GM21390 (cell line): ENCODE results near the gene TBXAS1.
"Not testable (repeated sequence)": the region's sequence is repeated elsewhere in the genome, so short reads cannot be mapped to it uniquely, and the experiment has no call there.

ENCODE experiments used
- ATAC-seq: cut with Tn5 transposase; IDR thresholded peaks from one replicate; pipeline ENCODE4 v1.9.1; 2021; ENCODE audit not compliant: unreplicated experiment

TBXAS1 gene

DNA sequence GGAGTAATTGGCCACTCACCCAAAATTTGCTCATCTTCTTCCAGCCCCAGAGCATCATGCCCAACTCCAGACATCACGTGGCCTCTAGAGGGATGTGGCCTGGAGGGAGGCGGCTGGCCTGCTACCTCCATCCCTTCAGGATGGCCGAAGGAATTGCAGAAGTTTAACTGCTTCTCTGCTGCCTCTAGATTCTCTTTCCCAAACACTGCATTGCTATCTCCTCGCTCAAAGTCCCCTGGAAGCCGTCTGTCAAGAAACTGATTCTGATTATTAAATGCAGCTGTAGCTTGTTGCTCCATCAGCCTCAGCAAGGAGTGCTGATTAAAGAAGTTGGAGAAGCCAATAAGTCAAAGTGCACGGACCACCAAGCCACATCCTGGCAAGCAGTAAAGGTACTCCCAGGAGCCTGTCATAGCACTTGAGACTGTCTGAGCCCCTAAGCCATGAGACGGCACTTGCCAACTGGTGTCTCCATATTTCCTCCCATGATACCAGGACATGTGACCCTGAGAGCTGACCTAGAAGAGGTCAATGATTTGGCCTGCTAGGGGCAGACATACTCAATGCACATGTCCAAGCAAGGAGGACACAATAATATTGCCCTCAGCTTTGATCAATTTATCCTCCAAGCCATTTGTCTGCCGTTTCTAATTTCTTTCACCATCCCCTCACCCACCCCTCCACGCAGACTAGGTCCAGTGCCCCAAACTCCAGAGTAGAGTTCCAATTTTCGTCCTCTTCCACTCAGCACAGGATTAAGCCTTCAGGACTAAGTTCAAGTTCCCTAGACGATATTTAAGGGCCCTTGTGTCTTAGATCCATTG lies 84.2 kb downstream of the TBXAS1 start:
- no peak for ATAC-seq

DNA sequence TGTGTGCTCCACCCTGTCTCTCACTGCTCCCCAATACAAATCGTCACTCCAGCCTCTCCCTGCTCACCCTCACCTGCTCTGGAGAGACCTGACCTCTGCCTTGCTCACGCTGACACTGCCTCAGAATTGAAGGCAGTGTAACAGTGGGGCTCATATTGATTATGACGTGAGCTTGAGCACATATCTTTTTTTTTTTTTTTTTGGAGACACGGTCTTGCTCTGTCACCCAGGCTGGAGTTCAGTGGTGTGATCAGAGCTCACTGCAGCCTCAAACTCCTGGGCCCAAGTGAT lies 84.7 kb downstream of the TBXAS1 start:
- ATAC-seq = no peak

DNA sequence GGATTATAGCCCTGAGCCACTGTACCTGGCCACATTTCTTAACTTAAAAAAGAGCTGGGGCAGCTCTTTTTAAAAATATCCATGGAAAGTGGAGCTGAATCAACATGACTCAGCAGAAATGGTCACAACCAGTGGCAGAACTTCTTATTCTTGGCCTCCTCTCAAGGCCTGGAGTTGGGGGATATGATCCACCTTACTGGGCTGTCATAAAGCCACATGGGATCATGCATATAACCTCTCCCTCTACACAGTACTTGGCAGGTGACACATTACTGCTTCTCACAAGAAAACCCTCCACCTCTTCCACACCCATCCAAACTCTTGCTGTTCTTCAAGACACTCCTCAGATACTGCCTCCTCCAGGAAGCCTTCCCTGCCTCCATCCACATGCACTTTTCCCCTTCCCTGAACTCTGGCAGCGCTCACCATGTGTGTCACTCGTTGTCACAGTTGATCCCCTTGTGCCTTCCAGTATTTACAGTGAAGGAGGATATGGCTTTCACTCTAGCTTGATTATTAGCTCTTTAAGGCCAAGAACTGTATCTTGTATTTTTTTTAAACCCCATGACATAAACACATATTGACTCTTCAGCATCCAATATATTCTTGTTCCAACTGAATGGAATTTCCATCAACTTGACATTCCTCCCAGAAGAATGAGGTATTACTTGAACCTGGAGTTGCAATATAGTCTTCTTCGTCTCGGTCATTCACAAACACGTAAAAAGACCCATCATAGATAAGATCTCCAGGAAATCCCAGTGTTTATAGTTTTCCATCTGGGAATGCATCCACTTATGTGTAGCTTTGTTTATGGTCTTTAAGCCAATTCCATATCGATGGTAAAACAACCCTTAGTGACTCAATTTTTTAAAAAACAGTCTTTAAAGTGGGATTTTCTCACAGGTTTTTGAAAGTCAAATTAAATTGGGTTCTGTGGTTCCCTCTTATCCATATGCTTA lies 85.5 kb downstream of the TBXAS1 start:
- ATAC-seq = no peak

- ATAC-seq = no peak
These were observed 86.3 kb downstream of the TBXAS1 start for GRCh38 chr7:139915268-139915863.

DNA sequence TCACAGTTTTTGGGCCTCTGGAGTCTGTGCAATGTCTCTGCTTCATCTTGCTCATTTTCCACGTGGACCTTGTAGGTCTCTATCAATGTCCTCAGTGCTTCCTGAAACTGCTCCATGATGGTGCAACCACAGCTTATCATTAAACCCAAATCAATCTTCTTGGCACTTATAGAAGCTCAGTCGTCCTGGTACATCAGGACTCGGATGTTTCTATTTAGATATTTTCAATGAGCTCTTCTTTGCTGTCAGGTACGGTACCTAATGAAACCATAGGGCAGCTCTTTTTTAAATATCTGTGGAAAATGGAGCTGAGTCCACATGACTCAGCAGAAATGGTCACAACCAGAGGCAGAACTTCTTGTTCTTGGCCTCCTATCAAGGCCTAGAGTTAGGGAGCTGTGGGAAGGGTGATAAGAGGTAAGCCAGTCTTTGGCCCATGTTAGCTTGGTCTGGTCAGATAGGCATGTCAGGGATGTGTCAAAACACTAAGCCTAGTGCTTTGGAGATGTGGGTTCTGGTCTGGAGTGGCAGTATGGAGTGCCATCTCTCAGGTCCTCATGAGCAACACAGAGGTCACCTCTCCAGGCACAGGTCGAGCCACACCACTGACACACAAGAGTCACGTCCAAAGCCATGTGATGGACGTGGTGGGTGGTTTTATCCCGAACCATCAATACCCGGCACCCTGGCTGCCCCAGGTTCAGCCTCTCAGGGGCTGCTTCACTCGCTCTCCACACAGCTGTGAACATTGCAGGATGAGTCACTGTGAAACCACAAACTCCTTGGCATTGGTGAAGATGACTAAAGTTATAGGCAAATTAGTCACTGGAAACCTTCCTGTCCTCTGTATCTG lies 87.0 kb downstream of the TBXAS1 start:
- ATAC-seq = peak; percentile 89

DNA sequence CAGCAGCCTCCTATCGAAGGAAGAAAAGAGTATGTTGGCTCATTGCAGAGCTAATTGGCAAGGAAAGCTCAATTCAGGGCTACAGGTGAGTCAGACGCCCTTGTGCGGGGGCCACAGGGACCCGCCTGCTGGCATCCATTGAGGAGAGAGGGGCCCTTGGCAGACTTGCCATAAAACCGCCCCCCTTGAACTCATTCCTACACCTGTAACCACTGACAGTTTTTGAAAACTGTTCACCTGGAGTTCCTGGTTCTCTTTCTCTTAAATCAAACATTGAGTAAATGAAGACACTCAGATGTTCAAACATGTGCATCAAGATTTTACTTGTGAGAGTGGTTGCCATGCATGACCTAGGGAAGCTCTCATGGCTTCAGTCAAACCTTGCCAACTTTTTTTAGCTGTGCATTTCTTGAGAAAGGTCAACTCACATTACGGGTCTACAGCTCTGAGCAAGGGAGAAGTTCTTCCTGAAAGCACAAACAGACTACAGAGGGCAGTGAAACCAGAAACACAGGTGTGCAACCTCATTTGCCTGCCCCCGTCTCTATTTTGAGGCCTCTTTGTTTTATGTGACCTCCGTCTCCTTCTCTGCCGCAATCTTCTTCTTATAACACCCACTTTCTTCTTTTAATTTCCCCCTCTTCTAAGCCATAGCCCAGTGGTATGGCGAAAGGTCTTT lies 87.8 kb downstream of the TBXAS1 start:
- peak; percentile 81 for ATAC-seq

- no peak for ATAC-seq
These were observed 88.8 kb downstream of the TBXAS1 start for GRCh38 chr7:139917851-139918250.

DNA sequence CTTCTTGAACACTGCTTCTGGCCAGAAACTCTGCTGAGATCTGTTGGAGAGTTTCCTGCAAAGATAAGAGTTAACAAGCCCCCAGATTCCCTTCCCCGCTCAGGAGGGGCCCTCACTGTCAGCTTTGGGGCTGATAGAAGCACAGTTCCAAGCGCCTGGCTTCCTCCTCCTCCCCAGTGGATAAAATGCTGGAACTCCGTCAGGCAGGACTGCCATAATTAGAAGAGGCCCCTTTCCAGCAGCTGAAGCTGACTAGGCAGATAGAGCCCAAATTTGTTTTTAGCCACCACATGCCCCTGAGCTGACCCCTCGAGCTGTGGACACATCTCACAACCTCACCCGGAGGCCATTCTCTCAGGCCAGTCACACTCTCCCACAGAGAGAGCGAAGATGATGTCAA lies 89.4 kb downstream of the TBXAS1 start:
- no peak for ATAC-seq

DNA sequence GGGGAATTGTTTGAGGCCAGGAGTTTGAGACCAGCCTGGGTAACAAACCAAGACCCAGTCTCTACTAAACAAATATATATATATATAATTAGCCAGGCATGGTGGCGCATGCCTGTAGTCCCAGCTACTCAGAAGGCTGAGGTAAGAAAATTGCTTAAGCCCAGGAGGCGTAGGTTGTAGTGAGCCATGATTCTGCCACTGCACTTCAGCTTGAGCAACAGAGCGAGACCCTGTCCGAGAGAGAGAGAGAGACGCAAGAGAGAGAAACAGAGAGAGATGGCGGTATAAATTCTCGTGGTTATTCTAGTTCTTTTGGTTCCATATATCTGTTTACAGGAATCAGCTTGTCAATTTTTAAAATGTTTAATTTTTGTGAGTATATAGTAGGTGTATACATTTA lies 94.0 kb downstream of the TBXAS1 start:
- ATAC-seq = no peak

- ATAC-seq = no peak
These were observed 95.4 kb downstream of the TBXAS1 start for GRCh38 chr7:139924461-139924860.

DNA sequence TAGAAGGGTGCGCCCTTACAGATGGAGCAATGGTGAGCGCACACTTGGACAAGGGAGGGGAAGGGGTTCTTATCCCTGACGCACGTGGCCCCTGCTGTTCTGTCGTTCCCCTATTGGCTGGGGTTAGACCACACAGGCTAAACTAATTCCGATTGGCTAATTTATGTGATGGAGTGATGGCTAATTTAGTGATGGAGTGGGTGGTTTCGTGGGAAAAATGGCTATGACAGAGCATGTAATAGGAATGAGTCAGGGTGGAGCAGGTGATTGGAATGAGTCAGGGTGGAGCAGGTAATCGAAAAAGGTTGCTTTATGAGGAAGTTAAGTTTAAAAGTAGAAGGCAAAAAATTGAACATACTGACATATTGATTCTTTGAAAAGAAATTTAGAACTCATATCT lies 100.2 kb downstream of the TBXAS1 start:
- ATAC-seq = not testable (repeated sequence)

GRCh38 chr7:139930286-139930965 lies 101.4 kb downstream of the TBXAS1 start:
- no peak for ATAC-seq

DNA sequence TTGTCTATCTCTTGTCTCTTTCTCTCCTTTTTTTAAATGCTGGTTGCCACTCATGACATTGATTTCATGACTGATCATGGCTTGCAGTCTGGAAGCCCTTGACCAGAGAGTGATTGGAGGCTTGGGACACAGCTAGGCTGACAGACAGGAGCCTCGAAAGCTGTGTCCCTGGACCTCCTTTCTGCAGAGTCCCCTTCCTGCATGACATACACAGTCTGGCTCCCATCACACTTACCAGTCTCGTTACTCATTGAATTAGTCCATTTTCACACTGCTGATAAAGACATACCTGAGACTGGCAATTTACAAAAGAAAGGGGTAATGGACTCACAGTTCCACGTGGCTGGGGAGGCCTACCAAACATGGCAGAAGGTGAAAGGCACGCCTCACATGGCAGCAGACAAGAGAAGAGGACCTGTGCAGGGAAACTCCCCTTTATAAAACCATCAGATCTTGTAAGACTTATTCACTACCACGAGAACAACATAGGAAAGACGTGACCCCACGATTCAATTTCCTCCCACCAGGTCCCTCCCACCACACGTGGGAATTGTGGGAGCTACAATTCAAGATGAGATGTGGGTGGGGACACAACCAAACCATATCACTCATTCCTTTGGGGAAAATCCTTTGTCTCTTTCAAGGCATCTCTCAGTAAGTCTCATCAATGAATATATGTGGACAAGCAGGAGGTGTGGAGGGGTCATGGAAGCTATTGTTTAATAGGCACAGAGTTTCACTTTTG lies 102.3 kb downstream of the TBXAS1 start:
- ATAC-seq = no peak

DNA sequence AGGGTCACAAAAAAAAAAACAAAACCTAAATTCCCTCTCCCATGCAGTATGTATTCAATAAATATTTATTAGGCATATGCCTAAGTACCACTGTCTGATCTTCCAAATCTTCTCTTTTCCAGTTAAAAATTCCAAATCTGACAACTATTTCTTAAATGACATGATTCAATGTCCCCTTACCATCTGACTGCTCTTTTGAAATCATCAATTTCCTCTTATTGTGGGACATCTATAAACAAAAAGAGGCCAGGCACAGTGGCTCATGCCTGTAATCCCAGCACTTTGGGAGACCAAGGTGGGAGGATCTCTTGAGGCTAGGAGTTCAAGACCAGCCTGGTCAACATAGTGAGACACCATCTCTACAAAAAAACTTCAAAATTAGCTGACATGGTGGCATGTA lies 103.5 kb downstream of the TBXAS1 start:
- ATAC-seq = no peak

GRCh38 chr7:139936760-139937310 lies 107.8 kb downstream of the TBXAS1 start:
- no peak for ATAC-seq

GRCh38 chr7:139937715-139938114 lies 108.7 kb downstream of the TBXAS1 start:
- ATAC-seq = no peak

GRCh38 chr7:139940866-139941265 lies 111.8 kb downstream of the TBXAS1 start:
- no peak for ATAC-seq

DNA sequence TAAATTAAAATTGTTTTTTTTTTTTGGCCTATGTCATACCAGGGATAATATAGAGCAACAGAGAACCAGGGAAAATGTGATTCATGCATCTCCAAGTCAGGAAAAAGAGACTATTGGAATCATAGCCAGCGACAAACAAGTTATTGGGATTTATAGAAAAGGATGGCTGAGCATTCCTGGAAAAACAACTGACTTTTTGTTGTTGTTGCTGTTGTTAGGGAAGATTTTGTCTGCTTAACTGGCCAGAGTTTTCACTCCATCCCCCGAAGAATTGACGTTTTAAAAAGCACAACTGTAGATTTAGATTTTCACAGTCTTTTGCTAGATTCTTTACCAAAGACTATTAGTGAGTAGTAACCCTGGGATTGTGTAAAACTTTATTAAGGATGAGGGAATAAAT lies 112.4 kb downstream of the TBXAS1 start:
- ATAC-seq = no peak

DNA sequence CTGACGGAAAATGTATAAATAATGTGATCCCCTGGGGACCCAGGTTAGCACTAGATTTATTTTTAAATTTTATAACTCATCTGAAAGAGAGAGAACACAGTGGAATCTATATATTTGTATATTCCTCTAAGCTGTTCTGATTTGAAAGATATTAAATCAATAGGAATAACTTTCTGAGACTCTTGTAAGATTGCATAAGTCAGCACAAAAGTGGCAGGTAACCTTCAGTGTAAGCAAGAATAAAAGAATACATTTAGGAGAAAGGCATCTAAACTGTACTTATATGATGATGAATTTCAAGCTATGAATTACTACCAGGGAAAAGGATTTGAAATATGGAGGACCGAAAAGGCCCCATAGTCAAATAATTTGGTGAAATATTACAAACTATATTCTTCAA lies 112.8 kb downstream of the TBXAS1 start:
- no peak for ATAC-seq
